Nephron progenitor cell (in vitro differentiated cells): ENCODE data around the gene C10orf95.
A peak's percentile ranks its signal among the peaks of the same experiment; 100 is the strongest.

Experiments used
- DNase-seq: peaks from one replicate; pipeline ENCODE4 v3.0.0; 2021
- H3K27ac Mint-ChIP-seq: 2 replicates; pipeline ENCODE4 v1.8.0; 2021; ENCODE audit warnings: mild to moderate bottlenecking, moderate library complexity, mixed read lengths
- H3K27me3 Mint-ChIP-seq: 2 replicates; pipeline ENCODE4 v1.8.0; 2021; ENCODE audit warnings: mild to moderate bottlenecking, low read depth, mixed read lengths; ENCODE audit not compliant: poor library complexity
- H3K36me3 Mint-ChIP-seq: 2 replicates; pipeline ENCODE4 v1.8.0; 2021; ENCODE audit warnings: low read depth, mixed read lengths
- H3K4me1 Mint-ChIP-seq: 2 replicates; pipeline ENCODE4 v1.8.0; 2021; ENCODE audit warnings: mixed read lengths
- H3K4me3 Mint-ChIP-seq: 2 replicates; pipeline ENCODE4 v1.8.0; 2021; ENCODE audit warnings: mild to moderate bottlenecking, moderate library complexity, mixed read lengths
- H3K9me3 Mint-ChIP-seq: 2 replicates; pipeline ENCODE4 v1.8.0; 2021; ENCODE audit warnings: mild to moderate bottlenecking, moderate library complexity, mixed read lengths
- TF ChIP-seq, protein P1 (sequence below): fragments of 200-600 bp; sonication (generic); IDR thresholded peaks from 2 replicates; pipeline ENCODE4 v1.5.0; 2021; ENCODE audit warnings: antibody characterized with exemption

The C10orf95 gene

DNA sequence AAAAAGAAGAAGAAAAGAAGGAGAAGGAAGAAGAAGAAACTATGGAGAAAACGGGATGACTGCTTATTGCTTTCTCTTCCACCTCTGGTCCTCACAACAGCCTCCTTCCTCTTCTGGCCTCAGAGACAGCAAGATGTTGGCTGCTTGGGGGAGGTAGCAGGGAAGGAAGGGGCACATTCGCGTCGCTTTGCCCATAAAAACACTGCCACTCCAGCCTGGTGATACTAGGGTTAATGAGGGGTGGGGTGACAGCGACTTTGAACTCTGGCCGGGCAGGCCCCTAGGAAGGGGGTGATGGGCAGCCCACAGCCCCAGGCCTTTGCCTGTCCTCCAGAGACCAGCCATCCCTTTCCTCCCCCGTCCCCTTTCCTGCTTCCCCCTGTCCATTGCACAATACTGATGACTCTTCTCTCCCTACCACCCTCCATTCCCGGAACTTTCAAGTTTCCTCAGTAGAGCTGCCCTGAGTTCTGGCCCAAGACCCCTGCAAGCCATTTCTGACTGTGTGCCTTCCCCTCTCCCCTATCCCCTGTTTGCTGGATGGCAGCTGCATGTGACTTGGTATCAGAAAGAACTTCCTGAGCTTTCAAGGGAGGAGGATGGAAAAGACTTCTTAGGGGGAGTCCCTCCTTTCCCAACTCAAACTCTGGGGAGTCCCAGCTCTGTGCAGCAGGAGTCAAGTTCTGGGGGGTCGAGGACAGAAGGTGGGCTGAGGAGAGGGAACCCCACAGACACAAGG lies 16.8 kb downstream of the C10orf95 start:
- Mint-ChIP-seq H3K4me3 (peak overlapping the region; percentile 63), H3K36me3 (no peaks in the 10 kb centered on the region)

DNA sequence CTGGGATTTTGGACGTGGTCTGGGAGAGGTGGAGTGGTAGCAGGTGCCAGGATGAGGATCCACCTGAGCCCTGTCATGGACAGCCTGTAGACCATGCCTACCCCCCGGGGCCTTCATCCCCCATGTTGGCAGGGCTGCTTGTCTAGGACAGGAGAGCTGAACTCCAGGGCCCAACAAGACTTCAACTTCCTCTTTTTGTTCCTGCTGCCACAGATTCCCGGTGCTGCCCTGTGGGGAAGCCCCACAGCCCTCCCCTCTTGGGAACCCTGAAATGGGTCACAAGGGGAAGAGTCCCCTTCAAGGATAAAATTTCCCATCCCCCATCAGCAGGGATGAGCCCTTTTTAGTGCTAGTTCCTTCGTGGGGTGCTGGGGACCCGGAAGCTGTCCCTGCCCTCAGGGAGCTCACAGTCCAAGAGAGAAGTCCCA lies 17.7 kb downstream of the C10orf95 start:
- Mint-ChIP-seq H3K27ac (no peak overlapping the region), H3K27me3 (no peaks in the 10 kb centered on the region), H3K4me3 (peak overlapping the region; percentile 25), H3K36me3 (no peaks in the 10 kb centered on the region), H3K4me1 (peaks cover 62% of the 10 kb centered on the region), H3K9me3 (no peaks in the 10 kb centered on the region)
- TF ChIP-seq, protein P1, sequence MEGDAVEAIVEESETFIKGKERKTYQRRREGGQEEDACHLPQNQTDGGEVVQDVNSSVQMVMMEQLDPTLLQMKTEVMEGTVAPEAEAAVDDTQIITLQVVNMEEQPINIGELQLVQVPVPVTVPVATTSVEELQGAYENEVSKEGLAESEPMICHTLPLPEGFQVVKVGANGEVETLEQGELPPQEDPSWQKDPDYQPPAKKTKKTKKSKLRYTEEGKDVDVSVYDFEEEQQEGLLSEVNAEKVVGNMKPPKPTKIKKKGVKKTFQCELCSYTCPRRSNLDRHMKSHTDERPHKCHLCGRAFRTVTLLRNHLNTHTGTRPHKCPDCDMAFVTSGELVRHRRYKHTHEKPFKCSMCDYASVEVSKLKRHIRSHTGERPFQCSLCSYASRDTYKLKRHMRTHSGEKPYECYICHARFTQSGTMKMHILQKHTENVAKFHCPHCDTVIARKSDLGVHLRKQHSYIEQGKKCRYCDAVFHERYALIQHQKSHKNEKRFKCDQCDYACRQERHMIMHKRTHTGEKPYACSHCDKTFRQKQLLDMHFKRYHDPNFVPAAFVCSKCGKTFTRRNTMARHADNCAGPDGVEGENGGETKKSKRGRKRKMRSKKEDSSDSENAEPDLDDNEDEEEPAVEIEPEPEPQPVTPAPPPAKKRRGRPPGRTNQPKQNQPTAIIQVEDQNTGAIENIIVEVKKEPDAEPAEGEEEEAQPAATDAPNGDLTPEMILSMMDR, result no peak
- DNase-seq, result no peak

More for the DNA sequence above, 16.8 kb downstream of the C10orf95 start:
- TF ChIP-seq, protein P1, result no peak
- Mint-ChIP-seq H3K4me1 (peaks cover 62% of the 10 kb centered on the region), H3K27ac (peak overlapping the region; percentile 36), H3K9me3 (no peaks in the 10 kb centered on the region), H3K27me3 (no peaks in the 10 kb centered on the region)
- DNase-seq, result peak; percentile 26

DNA sequence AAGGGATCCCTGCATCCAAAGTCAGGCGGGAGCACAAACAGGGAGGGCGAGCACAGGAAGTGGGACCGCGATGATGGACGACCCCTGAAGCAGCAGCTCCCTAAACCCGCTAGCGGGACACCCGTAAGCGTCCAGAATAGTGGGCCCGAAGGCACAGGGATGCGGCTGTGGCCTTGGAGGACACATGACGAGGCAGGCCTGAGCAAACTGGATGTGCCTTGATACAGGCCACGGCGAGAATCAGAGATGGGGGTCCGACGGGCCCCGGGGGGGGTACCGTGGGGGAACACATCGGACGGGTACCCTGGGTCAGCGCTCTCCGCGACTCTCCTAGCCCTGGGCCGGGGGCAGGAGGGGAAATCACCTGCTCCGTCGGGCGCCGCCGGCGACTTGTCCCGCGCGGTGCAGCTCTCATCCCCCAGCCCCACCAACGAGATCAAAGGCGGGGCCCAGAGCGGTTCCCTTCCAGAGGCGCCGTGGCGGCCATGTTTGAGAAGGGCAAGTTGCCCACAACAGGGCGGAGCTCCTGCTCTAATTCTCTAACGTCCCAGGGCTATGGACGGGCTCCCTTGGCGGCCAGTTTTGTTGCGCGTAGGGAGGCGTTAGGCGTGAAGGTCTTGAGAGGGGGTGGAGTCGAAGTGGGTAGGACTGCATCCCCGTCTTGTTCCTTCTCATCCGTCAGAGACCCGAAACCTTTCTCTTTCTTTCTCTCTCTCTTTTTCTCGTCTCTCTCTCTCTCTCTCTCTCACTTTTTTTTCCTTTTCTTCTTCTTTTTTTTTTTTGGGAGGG lies 19.0 kb downstream of the C10orf95 start, which contains the start of gene CUEDC2:
Gene CUEDC2 (minus strand): TSS at position 413 of the 789 bp plus-strand sequence. CDS start 7,386 bp downstream, outside the sequence.
- peaks cover 50% of the 10 kb centered on the region for H3K4me1 Mint-ChIP-seq
- DNase-seq, result peak; percentile 98
- no peaks in the 10 kb centered on the region for H3K9me3 Mint-ChIP-seq
- H3K27me3 Mint-ChIP-seq, result no peaks in the 10 kb centered on the region
- peak within 1 kb of the TSS; percentile 26 for H3K27ac Mint-ChIP-seq
- TF ChIP-seq, protein P1, result no peak
- H3K36me3 Mint-ChIP-seq, result no peaks in the 10 kb centered on the region
- peak within 1 kb of the TSS; percentile 89 for H3K4me3 Mint-ChIP-seq

DNA sequence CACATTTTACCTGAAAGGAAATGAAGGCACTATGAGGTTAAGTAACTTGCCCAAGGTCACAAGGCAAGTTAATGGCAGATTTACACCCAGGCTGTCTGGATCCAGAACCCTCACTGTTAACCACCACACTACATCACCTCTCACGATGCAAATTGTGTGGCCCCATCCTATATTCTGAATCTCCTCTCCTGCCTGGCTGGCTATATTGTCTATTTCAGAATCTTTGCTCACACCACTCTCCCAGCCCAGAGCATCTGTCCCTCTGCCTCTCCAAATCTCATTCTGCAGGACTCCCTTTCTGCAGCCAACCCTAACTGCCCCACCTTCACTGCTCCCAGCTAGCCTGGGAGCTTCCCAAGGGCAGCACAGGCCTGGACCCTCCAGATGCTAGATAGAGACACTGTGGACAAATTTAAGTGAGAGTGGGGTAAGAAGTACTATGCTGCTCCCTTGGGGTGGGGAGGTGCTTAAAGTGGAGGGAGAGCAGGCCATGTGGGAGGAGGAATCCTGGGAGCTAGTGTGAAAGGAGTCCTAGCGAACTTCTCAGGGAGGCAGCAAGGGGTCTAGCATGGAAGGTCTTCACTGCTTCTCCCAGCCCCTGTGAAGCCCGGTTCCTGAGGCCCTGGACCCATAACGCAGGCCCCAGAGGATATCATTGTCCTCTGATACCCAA lies 19.8 kb downstream of the C10orf95 start:
- Mint-ChIP-seq H3K36me3 (no peaks in the 10 kb centered on the region), H3K27me3 (no peaks in the 10 kb centered on the region), H3K27ac (peak overlapping the region; percentile 26), H3K9me3 (no peaks in the 10 kb centered on the region), H3K4me3 (peak overlapping the region; percentile 89), H3K4me1 (peaks cover 43% of the 10 kb centered on the region)
- no peak for DNase-seq
- TF ChIP-seq, protein P1, result no peak

DNA sequence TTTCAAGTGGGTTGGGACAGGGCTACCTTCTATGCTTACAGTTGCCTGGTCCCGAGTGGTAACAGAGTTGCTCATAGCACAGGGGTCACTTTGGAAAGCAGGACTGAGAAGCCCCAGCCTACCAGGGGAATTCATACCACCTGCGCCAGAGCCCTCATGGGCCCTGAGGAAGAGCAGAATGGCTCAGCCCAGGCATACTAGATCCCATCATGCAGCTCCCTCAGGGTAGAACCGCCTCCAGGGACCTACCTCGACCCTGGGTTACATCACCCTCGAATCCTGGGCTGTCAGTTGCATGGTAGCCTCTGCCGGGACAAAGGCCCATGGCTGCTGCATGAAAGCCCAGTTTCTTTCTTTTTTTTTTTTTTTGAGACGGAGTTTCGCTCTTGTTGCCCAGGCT lies 21.9 kb downstream of the C10orf95 start:
- TF ChIP-seq, protein P1, result no peak
- no peak overlapping the region for H3K4me3 Mint-ChIP-seq
- DNase-seq, result no peak
- no peaks in the 10 kb centered on the region for H3K9me3 Mint-ChIP-seq
- H3K27me3 Mint-ChIP-seq, result no peaks in the 10 kb centered on the region
- H3K4me1 Mint-ChIP-seq, result peaks cover 22% of the 10 kb centered on the region
- H3K27ac Mint-ChIP-seq, result no peak overlapping the region
- H3K36me3 Mint-ChIP-seq, result no peaks in the 10 kb centered on the region
